Spinal cord (tissue), 10 donors: ENCODE data around the gene LRRC4B. TPM values are rescaled to one million over a fixed set of nuclear protein-coding genes. Genes with fewer than 3 reads are reported as not detected.
"Not testable (repeated sequence)": the region's sequence is repeated elsewhere in the genome, so short reads cannot be mapped to it uniquely, and the experiment has no call there.

Source experiments
- DNase-seq, 6 donors: peaks; one replicate each; pipeline versions ENCODE4 v3.0.0 to v3.0.0-alpha.2; 2013 to 2015; ENCODE audit warnings: low spot score in 6 of 6, low read depth in 4 of 6
- H3K27ac ChIP-seq: one replicate; pipeline ENCODE4 v1.5.1; 2013; ENCODE audit warnings: low read depth, low read length, control low read depth
- H3K27me3 ChIP-seq: one replicate; pipeline ENCODE4 v1.6.1; 2013; ENCODE audit warnings: low read length; ENCODE audit not compliant: control insufficient read depth, insufficient read depth
- H3K36me3 ChIP-seq: one replicate; pipeline ENCODE4 v1.6.1; 2013; ENCODE audit warnings: low read length; ENCODE audit not compliant: control insufficient read depth, insufficient read depth
- H3K4me1 ChIP-seq: one replicate; pipeline ENCODE4 v1.6.1; 2013; ENCODE audit warnings: low read length; ENCODE audit not compliant: control insufficient read depth, insufficient read depth
- H3K4me3 ChIP-seq: one replicate; pipeline ENCODE4 v1.5.1; 2013; ENCODE audit warnings: low read depth, low read length, control low read depth
- H3K9me3 ChIP-seq: one replicate; pipeline ENCODE4 v1.6.1; 2013; ENCODE audit warnings: low read length; ENCODE audit not compliant: control insufficient read depth, insufficient read depth
- WGBS: methylation state at CpG from one replicate; pipeline ENCODE4 v1.1.5; 2013; ENCODE audit warnings: missing lambda C conversion rate; ENCODE audit not compliant: insufficient coverage; 5-methylcytosine and 5-hydroxymethylcytosine counted together
- long read RNA-seq, 4 donors: transcript quantifications; one replicate each; lab custom pipeline, GENCODE V29; 2026
- polyA plus RNA-seq, 2 donors: library from polyadenylated mRNA; unstranded; fragments of 120-200 nt; gene quantifications; one replicate each; pipeline ENCODE4 v1.2.1, GENCODE V29; 2013; ENCODE audit not compliant: insufficient read length in 2 of 2
- total RNA-seq, 2 donors: library from RNA; depleted of rRNA in 1 of 2; stranded (reverse); fragments of 120-200 nt in 1 of 2; fragments of >200 nt in 1 of 2; gene quantifications; one replicate each; pipeline versions ENCODE4 v1.2.3 to v1.2.4, GENCODE V29; 2013 to 2014
- donor health status: healthy.

Gene LRRC4B, protein sequence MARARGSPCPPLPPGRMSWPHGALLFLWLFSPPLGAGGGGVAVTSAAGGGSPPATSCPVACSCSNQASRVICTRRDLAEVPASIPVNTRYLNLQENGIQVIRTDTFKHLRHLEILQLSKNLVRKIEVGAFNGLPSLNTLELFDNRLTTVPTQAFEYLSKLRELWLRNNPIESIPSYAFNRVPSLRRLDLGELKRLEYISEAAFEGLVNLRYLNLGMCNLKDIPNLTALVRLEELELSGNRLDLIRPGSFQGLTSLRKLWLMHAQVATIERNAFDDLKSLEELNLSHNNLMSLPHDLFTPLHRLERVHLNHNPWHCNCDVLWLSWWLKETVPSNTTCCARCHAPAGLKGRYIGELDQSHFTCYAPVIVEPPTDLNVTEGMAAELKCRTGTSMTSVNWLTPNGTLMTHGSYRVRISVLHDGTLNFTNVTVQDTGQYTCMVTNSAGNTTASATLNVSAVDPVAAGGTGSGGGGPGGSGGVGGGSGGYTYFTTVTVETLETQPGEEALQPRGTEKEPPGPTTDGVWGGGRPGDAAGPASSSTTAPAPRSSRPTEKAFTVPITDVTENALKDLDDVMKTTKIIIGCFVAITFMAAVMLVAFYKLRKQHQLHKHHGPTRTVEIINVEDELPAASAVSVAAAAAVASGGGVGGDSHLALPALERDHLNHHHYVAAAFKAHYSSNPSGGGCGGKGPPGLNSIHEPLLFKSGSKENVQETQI
- total RNA-seq (10 to 100 TPM; 30.4 to 55.2 TPM), polyA plus RNA-seq (100 to 1,000 TPM; 208 to 209 TPM)
- long read RNA-seq, donor 1, transcript LRRC4B-201 (3 exons, 2,958 nt) = major isoform, 40 of 141 reads
- long read RNA-seq, donor 1, partial matches to known transcripts = 91 of 141 reads
- long read RNA-seq, donor 1, other reads (novel, unspliced or antisense) = 10 of 141 reads
- long read RNA-seq, donor 2, transcript LRRC4B-201 (3 exons, 2,958 nt) = major isoform, 16 of 65 reads
- long read RNA-seq, donor 2, partial matches to known transcripts = 35 of 65 reads
- long read RNA-seq, donor 2, other reads (novel, unspliced or antisense) = 14 of 65 reads
- long read RNA-seq, donor 3, transcript LRRC4B-201 (3 exons, 2,958 nt) = major isoform, 12 of 69 reads
- long read RNA-seq, donor 3, partial matches to known transcripts = 51 of 69 reads
- long read RNA-seq, donor 3, other reads (novel, unspliced or antisense) = 6 of 69 reads
- long read RNA-seq, donor 4, partial matches to known transcripts = 0 of 3 reads
- long read RNA-seq, donor 4, other reads (novel, unspliced or antisense) = 0 of 3 reads

DNA sequence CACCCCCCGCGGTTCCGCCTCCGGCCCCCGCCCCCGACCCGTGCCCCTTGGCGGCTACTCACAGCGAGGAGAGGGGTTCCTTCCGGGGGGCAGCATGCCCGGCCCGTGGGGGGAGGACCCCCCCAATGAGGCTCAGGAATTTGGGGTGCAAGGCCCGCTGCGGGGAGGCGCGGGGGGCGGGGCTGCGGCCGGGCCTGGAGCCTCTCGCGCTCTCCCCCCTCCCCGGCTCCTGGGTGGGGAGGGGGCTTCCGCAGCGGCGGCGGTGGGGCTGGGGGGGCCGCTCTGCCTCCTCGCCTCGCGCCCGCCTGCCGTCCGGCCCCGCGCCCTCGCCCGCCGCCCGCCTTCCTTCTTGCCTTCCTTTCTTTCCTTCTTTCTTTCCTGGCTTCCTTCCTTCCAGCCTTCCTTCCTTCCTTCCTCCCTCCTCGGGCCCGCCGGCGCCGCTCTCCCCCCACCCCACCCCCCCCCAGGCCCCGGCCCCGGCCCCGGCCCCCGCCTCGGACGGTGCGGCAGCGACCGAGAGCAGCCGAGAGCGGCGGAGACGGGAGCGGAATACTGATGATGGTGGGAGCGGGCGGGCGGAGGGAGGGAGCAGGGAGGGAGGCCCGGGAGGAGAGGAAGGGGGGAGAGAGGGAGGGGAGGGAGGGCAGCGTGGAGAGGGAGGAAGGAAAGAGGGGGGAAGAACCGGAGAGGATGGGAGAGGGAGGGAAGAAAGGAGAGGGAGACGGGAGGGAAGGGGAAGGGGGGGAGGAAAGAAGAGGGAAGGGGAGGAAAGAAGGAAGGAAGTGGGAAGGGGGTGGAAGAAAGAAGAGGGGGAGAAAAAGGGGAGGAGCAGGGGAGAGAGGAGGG is at the start of gene LRRC4B:
Gene LRRC4B (minus strand): TSS at position 554 of the 846 bp plus-strand sequence. CDS start 19,597 bp downstream, outside the sequence.
- peak in 4 of 6 donors; percentile 71 to 96 (median 88) for DNase-seq
- Histone ChIP-seq H3K9me3 (no peaks in the 10 kb centered on the region), H3K4me1 (peaks cover 52% of the 10 kb centered on the region), H3K27ac (peak within 1 kb of the TSS; percentile 67), H3K4me3 (peak within 1 kb of the TSS; percentile 39), H3K27me3 (no peaks in the 10 kb centered on the region), H3K36me3 (peaks cover 24% of the 10 kb centered on the region)
- 0% methylated on average over 32 of the region's 65 CpGs for WGBS

DNA sequence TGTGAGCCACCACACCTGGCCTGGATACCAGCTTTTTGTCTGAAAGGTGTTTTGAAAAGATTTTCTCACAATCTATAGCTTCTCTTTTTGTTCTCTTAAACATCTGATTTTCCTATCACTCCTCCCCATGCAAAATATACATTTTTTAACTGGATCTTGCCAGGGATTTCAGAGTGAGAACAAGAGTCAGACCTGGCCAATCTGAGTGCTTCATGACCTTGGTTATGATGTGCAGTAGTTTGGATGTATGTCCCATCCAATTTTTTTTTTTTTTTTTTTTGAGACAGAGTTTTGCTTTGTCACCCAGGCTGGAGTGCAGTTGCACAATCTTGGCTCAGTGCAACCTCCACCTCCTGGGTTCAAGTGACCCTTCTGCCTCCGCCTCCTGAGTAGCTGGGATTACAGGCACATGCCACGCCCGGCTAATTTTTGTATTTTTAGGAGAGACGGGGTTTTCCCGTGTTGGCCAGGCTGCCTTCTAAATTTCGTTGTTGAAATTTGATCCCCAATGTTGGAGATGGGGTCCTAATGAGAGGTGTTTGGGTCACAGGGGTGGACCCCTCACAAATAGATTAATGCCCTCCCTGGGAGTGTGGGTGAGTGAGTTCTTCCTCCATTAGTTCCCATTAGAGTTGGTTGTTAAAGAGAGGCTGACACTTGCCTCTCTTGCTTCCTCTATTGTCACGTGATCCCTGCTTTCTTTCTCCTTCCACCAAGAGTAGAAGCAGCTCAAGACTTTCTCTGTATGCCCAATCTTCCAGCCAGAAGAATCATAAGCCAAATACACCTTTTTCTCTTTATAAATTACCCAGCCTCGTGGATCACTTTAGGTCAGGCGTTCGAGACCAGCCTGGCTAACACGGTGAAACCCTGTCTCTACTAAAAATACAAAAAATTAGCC is 44.5 kb upstream of the LRRC4B start:
- 83% methylated on average over 5 of the region's 11 CpGs for WGBS
- DNase-seq, H3K36me3 ChIP-seq: not testable (repeated sequence)

DNA sequence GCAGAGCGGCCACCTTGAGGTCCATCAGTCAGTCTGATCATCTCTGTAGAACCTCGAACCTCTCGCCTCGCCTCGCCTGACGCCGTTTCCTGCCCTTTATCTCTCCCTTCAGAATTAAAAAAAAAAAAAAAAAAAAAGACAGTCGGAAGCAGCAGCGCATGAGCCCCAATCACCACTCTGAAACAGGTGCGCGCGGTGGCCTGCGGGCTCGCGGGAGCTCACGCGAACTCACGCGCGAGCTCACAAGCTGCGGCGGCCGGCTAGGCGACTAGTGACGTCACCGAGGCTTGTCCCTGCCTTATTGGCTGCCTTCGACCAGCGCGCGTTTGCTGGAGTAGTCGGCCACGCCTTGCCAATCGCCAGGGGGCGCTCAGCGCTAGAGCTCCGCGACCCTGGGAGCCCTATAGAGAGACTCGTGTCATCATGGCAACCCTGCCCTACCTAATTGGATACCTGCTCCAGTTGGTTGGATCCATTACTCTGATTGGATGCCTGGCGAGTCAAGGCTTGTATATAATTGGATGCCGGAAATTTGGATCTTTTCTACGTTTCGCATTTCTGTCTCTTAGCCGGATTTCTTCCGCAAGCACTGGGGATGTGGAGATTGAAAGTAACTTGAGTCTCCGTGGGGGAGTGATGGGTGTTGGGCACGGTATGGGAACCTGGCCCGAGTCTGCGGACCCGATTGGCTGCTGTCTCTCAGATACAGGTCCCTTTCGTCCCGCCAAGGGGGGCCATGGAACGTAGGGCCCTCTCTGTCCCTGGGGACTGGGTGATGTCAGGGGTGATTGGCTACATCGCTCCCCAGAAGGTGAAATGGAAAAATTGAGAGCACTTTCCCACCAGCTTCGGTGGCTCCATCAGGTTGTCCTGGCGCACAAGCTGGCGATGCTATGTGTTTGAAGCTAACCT is 39.9 kb upstream of the LRRC4B start:
- Histone ChIP-seq H3K4me3 (no peak overlapping the region), H3K4me1 (peaks cover 14% of the 10 kb centered on the region), H3K9me3 (peaks cover 1% of the 10 kb centered on the region), H3K27me3 (peaks cover 3% of the 10 kb centered on the region), H3K27ac (no peak overlapping the region), H3K36me3 (no peaks in the 10 kb centered on the region)
- 12% methylated on average over 56 of the region's 56 CpGs for WGBS
- DNase-seq = peak; percentile 70 to 99 (median 88)

More for the DNA sequence above, 44.5 kb upstream of the LRRC4B start:
- H3K4me1 ChIP-seq, H3K27me3 ChIP-seq, H3K27ac ChIP-seq, H3K9me3 ChIP-seq, H3K4me3 ChIP-seq: not testable (repeated sequence)

DNA sequence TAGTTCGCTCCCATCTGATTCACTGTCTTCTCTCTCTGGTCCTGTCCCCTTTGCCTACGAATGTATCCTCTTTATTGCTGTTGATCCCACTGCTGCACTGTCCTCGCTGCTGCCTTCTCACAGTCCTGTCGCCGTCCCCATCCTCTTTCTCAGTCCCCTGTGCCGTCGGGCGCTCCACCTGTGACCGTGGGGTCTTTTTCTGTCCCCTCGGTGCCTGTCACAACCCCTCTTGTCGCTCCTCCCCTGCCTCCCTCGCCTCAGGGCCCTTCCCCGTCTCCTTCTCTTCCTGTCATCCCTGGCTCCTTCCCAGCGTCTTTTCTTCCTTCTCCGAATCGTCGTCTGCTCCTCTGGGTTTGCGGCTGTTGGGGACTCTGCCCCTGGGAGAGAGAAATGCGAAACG is 39.2 kb upstream of the LRRC4B start:
- no peak for DNase-seq
- Histone ChIP-seq H3K4me1 (peaks cover 14% of the 10 kb centered on the region), H3K9me3 (peaks cover 1% of the 10 kb centered on the region), H3K36me3 (no peaks in the 10 kb centered on the region), H3K27ac (no peak overlapping the region), H3K27me3 (peaks cover 6% of the 10 kb centered on the region), H3K4me3 (no peak overlapping the region)
- 62% methylated on average over 13 of the region's 20 CpGs for WGBS

DNA sequence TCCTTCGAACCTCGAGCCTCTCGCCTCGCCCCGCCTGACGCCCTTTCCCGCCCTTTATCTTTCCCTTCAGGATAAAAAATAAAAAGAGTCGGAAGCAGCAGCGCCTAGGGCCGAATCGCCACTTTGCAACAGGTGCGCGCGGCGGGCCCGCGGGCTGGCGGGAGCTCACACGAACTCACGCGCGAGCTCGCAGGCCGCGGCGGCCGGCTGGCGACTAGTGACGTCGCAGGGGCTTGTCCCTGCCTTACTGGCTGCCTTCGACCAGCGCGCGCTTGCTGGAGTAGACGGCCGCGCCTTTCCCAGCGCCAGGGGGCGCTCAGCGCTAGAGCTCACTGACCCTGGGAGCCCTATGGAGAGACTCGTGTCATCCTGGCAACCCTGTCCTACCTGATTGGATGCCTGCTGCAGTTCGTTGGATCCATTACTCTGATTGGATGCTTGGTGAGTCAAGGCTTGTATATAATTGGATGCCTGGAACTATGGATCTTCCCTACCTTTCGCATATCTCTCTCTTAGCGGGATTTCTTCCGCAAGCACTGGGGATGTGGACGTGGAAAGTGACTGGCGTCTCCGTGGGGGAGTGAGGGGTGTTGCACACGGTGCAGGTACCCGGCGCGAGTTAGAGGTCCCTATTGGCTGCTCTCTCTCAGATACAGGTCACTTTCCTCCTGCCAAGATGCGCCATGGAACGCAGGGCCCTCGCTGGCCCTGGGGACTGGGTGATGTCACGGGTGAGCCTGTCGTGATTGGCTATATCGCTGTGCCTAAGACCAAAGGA is 38.0 kb upstream of the LRRC4B start:
- not testable (repeated sequence) for DNase-seq, H3K27ac ChIP-seq, H3K9me3 ChIP-seq, H3K27me3 ChIP-seq, H3K4me3 ChIP-seq, H3K36me3 ChIP-seq
- WGBS = 45% methylated on average over 6 of the region's 58 CpGs
- peaks cover 14% of the 10 kb centered on the region for H3K4me1 ChIP-seq

DNA sequence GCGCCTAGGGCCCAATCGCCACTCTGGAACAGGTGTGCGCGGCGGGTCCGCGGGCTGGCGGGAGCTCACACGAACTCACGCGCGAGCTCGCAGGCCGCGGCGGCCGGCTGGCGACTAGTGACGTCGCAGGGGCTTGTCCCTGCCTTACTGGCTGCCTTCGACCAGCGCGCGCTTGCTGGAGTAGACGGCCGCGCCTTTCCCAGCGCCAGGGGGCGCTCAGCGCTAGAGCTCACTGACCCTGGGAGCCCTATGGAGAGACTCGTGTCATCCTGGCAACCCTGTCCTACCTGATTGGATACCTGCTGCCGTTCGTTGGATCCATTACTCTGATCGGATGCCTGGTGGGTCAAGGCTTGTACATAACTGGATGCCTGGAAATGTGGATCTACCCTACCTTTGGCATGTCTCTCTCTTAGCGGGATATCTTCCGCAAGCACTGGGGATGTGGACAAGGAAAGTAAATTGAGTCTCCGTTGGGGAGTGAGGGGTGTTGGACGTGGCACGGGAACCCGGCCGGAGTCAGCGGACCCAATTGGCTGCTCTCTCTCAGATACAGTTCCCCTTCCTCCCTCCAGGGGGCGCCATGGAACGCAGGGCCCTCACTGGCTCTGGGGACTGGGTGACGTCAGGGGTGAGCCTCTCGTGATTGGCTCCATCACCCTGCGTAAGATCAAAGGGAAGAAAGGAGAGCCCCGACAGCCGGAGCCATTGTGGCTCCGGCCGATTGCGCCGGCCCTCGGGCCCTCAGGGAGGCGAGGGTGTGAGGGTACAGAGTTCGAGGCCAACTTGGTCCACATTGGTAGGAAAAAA is 36.2 kb upstream of the LRRC4B start:
- not testable (repeated sequence) for DNase-seq, H3K27ac ChIP-seq, H3K36me3 ChIP-seq, H3K9me3 ChIP-seq, H3K4me3 ChIP-seq, H3K27me3 ChIP-seq
- peaks cover 14% of the 10 kb centered on the region for H3K4me1 ChIP-seq
- WGBS = 54% methylated on average over 15 of the region's 56 CpGs

DNA sequence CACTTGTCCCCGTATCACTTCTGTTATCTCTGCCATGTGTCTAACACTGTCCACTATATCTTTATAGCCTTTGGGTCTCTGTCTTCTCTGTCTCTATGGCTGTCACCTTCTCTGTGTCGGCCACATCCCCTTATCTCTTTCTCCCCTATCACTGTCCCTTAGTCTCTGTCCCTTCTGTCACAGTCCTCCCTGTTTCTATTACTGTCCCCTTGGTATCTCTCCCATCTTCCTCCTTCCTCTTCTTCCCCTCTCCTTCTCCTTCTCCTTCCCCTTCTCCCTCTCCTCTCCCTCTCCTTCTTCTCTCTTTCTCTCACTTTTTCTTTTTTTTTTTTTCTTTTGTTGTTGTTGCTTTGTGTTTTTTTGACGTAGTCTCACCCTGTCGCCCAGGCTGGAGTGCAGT is 34.7 kb upstream of the LRRC4B start:
- Histone ChIP-seq H3K27ac (no peak overlapping the region), H3K27me3 (peaks cover 6% of the 10 kb centered on the region), H3K4me3 (no peak overlapping the region), H3K4me1 (peaks cover 8% of the 10 kb centered on the region), H3K9me3 (peaks cover 1% of the 10 kb centered on the region), H3K36me3 (no peaks in the 10 kb centered on the region)
- no peak for DNase-seq
- 97% methylated on average over 4 of the region's 4 CpGs for WGBS
